ENCODE results near the gene HOXB6. TPM values are rescaled to one million over a fixed set of nuclear protein-coding genes. Genes with fewer than 3 reads are reported as not detected.

The HOXB6 gene
- total and polyA plus RNA-seq, 3 donors from 2014 or later = 2.0 to 4.3 (median 3.0) TPM

- Histone ChIP-seq H3K4me3 (peak overlapping the region; percentile 37 to 38), H3K4me1 (no peaks in the 10 kb centered on the region), H3K36me3 (ENCODE audit: low read depth, missing control alignments) (no peaks in the 10 kb centered on the region), H3K27ac (no peak overlapping the region), H3K27me3 (no peaks in the 10 kb centered on the region), H3K9me3 (no peaks in the 10 kb centered on the region)
- DNase-seq = no peak
- WGBS, 2 donors = 12 to 16% methylated on average over 23 to 25 of the region's 26 CpGs
- TF ChIP-seq CTCF (IDR thresholded peaks at IDR 0.05) = no peak
- no peak for TF ChIP-seq POLR2A (IDR thresholded peaks at IDR 0.05)
- intact Hi-C loops (cut with DNase I; ENCODE audit: low total_unique reads) = loop anchor here (10.0 kb wide), 1 partner anchor 102 kb away; no protein-coding TSS in a partner anchor
Measured at GRCh38 chr17:48596735-48597527, 7.9 kb downstream of the HOXB6 start.

GRCh38 chr17:48596000-48596734 lies 8.6 kb downstream of the HOXB6 start:
- H3K9me3 ChIP-seq = no peaks in the 10 kb centered on the region
- H3K27ac ChIP-seq = no peak overlapping the region
- WGBS, 2 donors = 9 to 15% methylated on average over 39 to 54 of the region's 54 CpGs
- no peak for DNase-seq
- H3K36me3 ChIP-seq (ENCODE audit: low read depth, missing control alignments) = no peaks in the 10 kb centered on the region
- intact Hi-C loops (cut with DNase I; ENCODE audit: low total_unique reads) = loop anchor here (10.0 kb wide), 1 partner anchor 101 kb away; no protein-coding TSS in a partner anchor
- no peaks in the 10 kb centered on the region for H3K4me1 ChIP-seq
- no peaks in the 10 kb centered on the region for H3K27me3 ChIP-seq
- H3K4me3 ChIP-seq = peak overlapping the region in 1 of 2 donors; percentile 12
- no peak for TF ChIP-seq CTCF (IDR thresholded peaks at IDR 0.05)
- TF ChIP-seq POLR2A (IDR thresholded peaks at IDR 0.05) = no peak

- H3K27ac ChIP-seq = no peak overlapping the region
- no peak for DNase-seq
- H3K27me3 ChIP-seq = no peaks in the 10 kb centered on the region
- H3K9me3 ChIP-seq = no peaks in the 10 kb centered on the region
- TF ChIP-seq CTCF (IDR thresholded peaks at IDR 0.05) = no peak
- TF ChIP-seq POLR2A (IDR thresholded peaks at IDR 0.05) = no peak
- intact Hi-C loops (cut with DNase I; ENCODE audit: low total_unique reads) = loop anchor here (10.0 kb wide), 1 partner anchor 101 kb away; no protein-coding TSS in a partner anchor
- no peaks in the 10 kb centered on the region for H3K36me3 ChIP-seq (ENCODE audit: low read depth, missing control alignments)
- H3K4me1 ChIP-seq = no peaks in the 10 kb centered on the region
- 34 to 48% methylated on average over 24 to 25 of the region's 25 CpGs for WGBS, 2 donors
- H3K4me3 ChIP-seq = no peak overlapping the region
Measured at GRCh38 chr17:48595278-48595999, 9.3 kb downstream of the HOXB6 start.

- no peak for DNase-seq
- no peaks in the 10 kb centered on the region for H3K36me3 ChIP-seq (ENCODE audit: low read depth, missing control alignments)
- H3K4me1 ChIP-seq = no peaks in the 10 kb centered on the region
- H3K4me3 ChIP-seq = peak overlapping the region in 1 of 2 donors; percentile 30
- no peaks in the 10 kb centered on the region for H3K9me3 ChIP-seq
- 20 to 24% methylated on average over 12 to 25 of the region's 25 CpGs for WGBS, 2 donors
- no peak overlapping the region for H3K27ac ChIP-seq
- TF ChIP-seq POLR2A (IDR thresholded peaks at IDR 0.05) = no peak
- no peak for TF ChIP-seq CTCF (IDR thresholded peaks at IDR 0.05)
- H3K27me3 ChIP-seq = no peaks in the 10 kb centered on the region
- intact Hi-C loops (cut with DNase I; ENCODE audit: low total_unique reads) = loop anchor here (10.0 kb wide), 1 partner anchor 100 kb away; no protein-coding TSS in a partner anchor
Measured at GRCh38 chr17:48594538-48595277, 10.1 kb downstream of the HOXB6 start.

Data from testis (tissue), 3 donors.